GM18870 (cell line): ENCODE results near the gene SLC25A53.
A peak's percentile ranks its signal among the peaks of the same experiment; 100 is the strongest.

Experiments used
- ATAC-seq: cut with Tn5 transposase; IDR thresholded peaks from one replicate; pipeline ENCODE4 v1.9.1; 2021; ENCODE audit warnings: moderate library complexity; ENCODE audit not compliant: unreplicated experiment

The SLC25A53 gene, protein sequence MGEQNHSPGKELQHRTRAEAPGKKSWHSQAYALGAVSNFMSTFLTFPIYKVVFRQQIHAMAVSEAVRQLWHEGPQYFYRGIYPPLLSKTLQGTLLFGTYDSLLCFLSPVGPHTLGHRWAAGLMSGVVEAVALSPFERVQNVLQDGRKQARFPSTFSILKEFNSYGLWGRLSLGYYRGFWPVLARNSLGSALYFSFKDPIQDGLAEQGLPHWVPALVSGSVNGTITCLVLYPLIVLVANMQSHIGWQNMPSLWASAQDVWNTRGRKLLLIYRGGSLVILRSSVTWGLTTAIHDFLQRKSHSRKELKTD

DNA sequence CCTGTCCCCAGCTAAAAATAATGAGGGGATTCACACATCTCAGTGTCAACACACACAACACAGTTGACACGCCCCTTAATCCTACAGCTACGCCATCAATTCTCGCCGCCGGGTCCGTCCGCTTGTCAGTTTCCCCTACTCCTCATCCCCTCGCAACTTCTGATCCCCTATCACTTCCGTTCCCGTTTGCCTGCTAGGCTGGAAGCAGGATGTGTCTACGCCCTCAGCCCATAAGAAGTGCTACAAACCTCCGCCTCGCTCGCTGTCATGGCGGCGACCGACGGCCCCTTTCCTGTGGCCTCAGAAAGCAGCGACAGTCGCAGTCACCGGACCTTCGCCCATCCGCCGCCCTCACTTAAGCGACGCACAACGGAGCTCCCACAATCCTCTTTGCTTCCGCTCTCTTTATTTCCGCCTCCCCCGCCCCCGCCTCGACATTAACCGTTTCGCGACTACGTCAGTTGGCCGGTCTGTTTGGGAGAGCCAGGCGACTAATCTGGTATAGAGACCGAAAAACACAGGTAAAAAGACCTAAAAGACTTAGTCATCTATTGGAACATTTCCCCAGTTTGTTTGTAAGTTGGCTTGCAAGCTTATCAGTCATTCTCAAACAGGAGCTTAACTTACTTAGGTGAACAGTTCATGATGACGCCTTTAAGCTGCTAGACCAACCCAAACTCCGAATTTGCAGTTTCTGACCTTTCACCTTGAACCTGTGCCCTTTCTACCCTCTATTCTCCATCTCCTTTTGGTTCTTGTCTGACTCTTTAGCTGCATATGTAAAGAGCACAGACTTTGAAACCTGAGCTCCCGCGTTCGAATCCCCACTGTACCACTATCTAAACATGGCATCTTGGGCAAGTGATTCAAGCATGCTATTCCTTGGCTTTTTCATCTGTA, at the start of gene SLC25A53:
SLC25A53 (minus strand) TSS at position 380 of the 900 bp plus-strand sequence. CDS start 51,752 bp downstream, outside the sequence.
- ATAC-seq: peak; percentile 92

DNA sequence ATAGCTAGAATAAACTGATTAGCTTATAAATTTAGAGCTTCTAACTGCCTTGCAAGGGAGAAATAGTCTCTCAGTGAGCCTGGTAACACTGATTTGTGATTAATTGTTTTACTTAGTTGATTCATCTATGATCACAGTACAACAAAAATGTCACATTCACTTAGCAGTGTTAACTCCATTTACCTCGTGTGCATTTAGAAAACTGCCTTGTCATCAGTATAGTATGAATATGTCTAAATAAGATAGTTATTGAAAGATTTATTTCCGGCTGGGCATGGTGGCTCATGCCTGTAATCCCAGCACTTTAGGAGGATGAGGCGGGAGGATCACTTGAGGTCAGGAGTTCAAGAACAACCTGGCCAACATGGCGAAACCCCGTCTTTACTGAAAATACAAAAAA, 48.7 kb upstream of the SLC25A53 start:
- ATAC-seq: no peak

DNA sequence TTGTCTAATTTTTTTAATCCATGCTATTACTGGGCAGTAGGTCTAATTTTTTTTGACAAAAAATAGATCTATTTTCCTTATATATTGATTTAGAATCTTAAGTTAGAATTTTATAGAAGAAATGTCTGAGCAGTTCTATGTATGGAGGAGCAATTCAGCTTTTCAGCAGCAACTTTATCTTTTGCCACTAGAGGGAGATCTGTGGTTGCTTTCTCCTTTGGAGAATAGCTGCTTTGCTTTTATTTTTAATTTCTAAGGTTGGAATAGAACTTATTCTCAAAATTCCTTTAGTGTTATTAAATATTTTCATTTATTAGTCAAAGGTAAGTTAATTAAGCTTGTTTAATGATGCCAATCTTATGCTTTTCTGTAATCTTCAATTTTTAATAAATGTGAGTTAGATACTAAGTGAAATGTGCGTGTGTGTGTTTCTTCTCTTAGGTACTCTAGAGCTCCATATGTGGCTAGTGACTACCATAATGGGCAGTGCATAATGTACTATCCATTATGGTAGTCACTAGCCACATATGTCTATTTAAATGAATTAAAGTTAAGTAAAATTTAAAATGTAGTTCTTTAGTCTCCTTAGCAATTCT, 38.8 kb upstream of the SLC25A53 start:
- peak; percentile 78 for ATAC-seq

DNA sequence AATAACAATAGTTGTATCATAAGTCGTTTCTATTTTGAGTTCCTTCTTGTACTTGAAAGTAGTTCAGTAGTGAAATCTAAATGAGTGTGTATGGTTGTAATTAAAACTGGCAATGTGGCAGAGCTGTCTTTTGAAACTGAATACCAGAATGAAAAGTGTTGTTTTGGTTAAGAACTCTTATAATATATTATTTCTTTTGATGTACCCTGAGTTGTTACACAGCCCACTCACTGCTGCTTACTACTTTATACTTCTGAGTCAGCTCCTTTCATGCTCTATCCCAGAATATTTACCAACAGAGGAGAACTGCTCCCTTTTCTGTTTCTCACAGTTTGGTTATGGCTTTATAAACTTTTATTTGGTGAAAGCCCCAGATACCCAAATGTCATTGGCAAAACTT, 38.2 kb upstream of the SLC25A53 start:
- ATAC-seq: no peak

DNA sequence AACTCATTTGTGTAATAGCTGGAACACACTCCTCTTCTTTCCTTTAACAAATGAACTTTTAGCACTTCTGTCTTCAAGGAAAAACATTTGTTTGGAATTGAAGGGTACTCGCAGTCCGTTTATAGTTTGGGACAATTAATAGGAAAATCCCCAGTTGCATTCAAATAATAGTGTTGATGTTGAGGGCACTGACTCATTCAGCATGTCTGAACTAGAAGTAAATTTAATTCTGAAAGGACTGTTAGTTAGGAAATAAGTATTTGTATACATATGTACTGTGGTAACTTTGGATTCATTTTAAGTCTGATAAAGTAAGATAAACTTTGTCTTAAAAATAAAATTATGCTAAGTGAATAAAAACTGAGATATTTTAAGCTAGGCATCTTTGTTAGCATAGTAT, 36.7 kb upstream of the SLC25A53 start:
- ATAC-seq: no peak

DNA sequence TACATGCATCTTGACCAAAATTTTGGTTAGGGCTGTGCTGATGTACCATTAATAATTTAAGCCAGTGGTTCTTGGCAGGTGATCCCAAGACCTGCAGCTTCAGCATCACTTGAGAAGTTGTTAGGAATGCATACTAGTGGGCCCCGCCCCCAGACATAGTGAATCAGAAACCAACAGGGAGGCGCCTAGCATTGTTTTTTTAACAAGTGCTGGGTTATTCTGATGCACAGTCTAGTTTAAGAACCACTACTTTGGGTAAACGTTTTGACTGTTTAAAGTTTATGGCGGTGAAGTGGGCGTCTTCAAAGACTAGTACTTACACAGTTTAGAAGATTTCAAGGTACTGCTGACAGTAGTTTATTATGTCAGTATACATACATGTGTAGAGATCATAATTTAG, 33.0 kb upstream of the SLC25A53 start:
- no peak for ATAC-seq

DNA sequence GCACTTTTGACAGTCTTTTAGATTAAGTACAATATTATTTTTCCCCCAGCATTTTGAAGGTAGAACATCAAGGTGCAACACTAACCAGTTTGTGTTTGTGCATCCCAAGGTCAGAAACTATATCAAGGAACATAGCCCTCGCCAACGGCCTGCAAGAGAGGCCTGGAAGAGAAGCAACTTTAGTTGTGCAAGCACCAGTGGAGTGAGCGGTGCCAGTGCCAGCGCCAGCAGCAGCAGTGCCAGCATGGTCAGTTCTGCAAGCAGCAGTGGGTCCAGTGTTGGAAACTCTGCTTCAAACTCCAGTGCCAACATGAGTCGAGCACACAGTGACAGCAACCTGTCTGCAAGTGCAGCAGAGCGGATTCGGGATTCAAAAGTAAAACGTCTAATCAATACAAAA, 31.1 kb upstream of the SLC25A53 start:
- ATAC-seq: no peak

DNA sequence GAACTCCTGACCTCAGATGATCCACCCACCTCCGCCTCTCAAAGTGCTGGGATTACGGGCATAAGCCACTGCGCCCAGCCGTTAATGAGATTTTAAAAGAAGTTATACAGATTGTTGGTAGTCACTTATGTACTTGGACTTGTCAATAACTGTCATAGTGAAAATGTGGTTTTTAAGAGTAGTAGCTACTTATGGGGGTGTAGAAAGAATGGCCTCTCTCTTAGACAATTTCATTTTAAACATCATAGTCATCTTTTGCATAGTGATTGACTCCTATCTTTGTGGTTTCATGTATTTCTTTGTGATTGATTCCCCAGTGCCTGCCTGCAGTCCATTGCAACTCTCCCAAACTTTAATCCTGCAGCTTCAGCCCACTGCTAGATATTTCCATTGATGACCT, 26.9 kb upstream of the SLC25A53 start:
- ATAC-seq: no peak

DNA sequence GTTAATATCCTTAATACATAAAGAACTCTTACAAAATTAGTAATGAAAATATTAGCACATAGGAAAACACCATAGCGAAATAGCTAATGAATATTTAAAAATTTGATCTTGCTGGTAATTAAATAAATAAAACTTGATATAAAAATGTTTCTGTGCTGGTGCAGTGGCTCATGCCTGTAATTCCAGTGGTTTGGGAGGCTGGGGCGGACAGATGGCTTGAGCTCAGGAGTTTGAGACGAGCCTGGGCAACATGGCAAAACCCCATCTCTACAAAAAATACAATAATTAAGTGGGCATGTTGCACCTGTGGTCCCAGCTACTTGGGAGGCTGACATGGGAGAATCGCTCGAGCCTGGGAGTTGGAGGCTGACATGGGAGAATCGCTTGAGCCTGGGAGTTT, 17.0 kb upstream of the SLC25A53 start:
- ATAC-seq: no peak

DNA sequence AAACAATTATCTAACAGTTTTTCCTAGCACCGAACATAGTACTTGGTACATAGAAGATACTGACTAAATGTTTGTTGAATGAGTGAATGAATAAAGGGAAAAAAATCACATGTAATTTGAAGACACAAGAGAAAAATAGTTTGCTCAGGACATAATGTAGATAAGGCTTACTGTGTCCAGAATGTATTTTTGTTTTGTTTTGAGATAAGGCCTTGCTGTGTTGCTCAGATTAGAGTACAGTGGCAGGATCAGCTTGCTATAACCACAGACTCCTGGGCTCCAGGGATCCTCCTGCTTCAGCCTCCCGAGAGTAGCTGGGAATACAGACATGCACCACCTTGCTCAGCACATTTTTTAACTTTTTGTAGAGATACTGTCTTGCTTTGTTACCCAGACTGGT, 16.0 kb upstream of the SLC25A53 start:
- no peak for ATAC-seq

DNA sequence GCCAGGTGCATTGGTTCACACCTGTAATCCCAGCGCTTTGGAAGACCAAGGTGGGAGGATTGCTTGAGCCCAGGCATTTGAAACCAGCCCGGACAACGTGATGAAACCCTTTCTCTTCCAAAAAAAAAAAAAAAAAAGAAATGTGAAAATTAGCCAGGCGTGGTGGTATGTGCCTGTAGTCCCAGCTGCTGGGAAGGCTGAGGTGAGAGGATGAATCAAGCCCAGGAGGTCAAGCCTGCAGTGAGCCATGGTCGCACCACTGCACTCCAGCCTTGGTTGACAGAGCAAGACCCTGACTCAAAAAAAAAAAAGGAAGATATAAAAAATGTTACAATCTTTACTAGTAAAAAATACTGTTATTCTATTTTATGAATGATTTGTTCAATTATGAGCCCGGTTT, 15.3 kb upstream of the SLC25A53 start:
- ATAC-seq: no peak

DNA sequence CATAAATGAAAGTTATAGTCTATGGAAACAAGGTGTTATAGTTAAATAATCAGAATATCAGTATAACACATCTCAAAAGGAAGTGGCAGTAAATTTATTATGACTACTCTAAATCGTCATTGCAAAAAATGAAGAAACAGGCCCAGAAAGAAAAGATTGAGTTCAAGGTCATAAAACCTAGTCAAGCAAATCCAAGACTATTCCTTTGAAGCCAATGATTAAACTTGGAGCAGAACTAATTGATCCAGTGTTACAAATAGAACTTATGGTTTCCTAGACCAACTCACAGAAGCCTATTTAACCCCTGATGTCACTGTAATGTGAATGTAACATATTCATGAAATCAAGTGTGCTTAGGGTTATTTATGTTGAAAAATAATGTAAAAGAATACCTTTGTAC, 11.3 kb upstream of the SLC25A53 start:
- ATAC-seq: no peak

DNA sequence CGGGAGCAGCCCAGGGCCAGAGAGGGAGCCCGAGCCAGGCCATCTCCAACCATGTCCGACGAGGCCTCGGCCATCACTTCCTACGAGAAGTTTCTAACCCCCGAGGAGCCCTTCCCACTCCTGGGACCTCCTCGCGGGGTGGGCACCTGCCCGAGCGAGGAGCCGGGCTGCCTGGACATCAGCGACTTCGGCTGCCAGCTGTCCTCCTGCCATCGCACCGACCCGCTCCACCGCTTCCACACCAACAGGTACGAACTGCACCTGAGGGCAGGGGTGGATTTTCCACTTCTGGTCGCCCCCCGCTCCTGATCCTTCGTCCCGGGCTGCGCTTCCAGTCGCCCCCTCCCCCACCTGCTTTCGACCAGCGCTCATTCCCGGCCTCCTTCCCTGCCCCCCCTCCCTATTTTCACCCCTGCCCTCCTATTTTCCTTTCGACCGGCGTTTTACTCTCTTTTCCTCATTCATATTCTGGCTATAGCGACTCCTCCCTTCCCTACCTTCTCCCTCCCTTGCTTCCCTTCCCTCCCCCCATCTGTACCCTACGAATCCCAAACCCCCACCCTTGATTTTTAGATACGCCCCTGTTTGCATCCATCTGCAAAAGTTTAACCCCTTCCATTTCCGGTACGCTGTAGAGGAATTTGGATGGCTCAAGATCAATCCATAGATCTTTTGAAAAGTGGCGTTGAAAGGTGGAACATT, 10.1 kb upstream of the SLC25A53 start:
- ATAC-seq: peak; percentile 18

DNA sequence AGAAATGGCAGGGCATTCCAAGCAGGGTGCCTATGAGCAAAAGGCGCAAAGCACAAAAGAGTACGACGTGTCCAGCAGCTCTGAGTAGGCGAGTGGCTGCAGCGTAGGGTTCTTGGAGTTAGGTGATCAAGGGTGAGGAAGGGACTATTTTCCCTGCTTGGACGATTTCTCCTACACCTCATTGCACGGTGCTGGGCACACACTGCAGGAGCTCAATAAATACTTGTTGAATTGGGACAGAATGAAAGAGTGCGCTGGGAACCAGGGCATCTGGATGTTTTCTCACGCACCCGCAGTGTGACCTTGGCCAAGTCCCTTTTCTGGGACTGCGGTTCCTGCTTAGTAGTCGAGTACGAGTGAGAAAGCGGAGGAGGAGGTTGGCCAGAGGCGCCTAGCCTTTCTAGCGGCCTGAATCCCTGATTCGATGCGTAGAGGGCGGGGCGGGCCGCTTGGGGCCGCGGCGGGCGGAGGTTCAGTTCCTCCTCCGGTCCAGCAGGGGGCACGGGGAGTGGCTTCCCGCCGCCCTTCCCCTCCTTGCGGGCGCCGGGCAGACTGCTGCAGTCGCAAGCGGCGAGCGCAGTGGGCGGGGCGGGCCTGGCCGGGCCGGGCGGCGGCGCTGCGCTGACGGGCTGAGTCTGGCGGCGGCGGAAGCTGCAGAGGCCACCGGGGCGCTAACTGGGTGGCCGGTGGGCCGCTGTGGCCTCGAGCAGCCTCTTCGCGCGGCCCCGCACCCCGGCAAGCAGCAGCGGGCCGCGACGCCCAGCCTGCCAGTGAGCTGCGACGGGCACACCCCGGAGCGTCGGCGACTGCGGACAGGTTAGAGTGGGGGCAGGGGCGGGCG, 9.3 kb upstream of the SLC25A53 start, which contains the start of gene FAM199X:
FAM199X (plus strand) TSS at position 560 of the 841 bp plus-strand sequence. CDS start 333 bp downstream, outside the sequence.
- peak; percentile 90 for ATAC-seq

DNA sequence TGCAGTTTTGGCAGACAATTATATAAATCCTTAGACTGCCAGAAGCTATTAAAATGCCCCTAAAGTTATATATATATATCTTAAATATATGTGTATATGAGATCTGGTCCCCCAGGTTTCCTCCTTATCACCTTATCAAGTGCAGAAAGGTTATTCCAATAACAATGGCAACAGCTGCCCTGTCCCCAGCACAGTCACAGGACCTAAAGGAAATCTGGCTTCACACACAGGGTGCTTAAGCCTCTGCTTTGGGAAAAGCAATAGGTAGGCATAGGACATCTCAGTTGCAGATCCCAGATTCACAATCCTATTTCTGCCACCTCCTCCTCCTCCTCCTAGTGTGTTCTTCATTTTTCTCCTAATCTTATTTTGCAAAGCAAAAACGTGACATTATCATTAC, 5.8 kb downstream of the SLC25A53 start:
- ATAC-seq: no peak

DNA sequence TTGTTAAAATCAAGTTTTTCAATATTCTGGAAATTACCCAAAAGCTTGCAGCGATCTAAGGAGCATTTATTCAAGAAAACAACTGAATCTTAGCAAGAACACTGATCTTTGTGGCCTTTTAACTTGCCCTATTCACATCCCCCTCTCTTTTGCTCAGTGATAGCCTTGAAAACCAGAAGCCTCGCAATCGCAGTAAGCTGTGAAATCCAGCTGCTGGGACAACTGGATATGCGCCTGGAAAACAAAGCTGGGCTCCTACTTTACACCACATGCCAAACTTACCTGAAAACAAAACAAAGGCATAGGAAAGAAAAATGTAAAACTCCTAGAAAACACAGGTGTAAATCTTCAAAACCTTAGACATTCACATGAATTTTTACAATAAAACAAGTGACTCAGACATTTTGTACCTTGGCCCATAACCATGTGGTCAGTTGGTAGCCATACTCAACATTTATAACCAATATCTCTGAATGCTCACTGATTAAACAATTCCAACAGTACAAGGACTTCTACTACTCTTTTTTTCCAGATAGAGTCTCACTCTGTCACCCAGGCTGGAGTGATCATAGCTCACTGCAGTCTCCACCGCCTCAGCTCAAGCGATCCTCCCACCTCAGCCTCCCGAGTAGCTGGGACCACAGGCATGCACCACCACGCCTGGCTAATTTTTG, 15.6 kb downstream of the SLC25A53 start:
- ATAC-seq: no peak

DNA sequence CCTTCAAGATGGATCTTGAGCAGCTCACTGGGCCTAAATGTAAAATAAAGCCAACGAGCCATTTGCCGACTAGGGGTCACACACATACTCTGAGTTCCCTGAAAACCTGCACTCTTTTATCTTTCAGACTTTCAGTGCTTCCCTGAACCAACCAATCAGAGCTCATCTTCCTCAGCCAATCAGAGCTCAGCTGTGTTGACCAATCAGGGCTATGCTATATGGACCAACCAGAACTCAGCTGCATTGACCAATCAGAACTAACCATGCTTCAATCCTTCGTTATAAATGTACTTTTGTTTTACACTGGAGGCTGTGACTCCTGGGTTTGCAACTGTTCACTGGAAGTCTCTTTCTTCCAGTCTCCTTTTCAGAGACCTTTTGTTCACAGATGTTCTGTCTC, 19.3 kb downstream of the SLC25A53 start:
- ATAC-seq: no peak

DNA sequence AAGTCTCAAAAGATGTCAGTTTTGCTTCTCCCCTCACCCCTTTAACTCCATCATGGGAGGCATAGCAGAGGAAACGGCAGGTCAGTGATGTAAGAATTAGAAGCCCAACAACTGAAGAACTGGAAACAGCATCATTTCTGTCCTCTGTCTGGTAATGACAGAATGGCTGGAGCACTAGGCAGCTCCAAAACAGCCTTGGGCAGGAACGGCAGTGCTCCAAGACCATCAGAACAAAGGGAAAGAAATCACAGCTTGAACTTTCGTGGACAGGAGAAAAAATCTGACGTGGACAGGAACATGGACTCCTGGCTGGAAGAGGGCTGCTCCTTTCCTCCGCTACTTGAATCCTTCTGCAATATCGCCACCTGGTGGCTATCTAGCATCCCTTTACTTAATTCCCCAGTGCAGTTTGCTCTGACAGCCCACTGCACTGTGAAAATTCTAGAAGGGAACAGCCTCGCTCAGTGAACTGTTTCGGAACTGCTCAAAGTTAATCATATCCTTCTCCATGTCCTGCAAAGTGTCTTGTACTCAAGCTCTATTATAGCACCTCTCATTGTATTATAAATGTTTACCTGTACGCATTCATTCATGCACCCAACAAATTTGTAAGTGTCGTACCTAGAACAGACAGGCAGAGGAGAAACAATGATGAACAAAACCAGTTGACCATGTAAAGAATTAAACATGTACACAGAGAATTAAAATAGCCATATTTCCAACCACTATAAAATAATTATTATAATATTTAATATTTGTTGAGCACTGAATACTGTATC, 20.4 kb downstream of the SLC25A53 start:
- peak; percentile 96 for ATAC-seq

DNA sequence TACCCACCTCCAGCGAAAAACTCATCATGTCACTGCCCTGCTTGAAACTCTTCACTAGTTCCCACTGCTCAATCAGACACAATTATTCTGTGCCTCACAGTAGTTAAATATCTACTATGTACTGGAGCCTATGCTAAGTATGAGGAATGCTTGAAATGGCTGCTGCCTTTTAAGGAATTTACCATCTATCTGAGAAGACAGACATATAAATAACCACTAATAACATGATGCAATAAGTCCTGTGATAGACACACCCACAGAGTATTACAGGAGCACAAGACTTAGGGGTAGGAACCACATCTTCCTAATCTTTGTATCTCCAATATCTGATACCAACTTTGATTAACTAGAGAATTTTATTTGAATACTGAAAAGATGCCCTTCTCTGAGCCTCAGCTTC, 21.1 kb downstream of the SLC25A53 start:
- no peak for ATAC-seq
